ENCODE measurements around the gene PSMC5.

- TF ChIP-seq CTCF (IDR thresholded peaks at IDR 0.05) (no peak), TCF7L2 (IDR thresholded peaks at IDR 0.05; ENCODE audit: low read depth, low read length) (no peak), POLR2AphosphoS5 (IDR thresholded peaks at IDR 0.05; ENCODE audit: low read depth, low read length) (no peak), REST (IDR thresholded peaks at IDR 0.05; ENCODE audit: insufficient read depth in 1 of 2, low read depth in 2 of 2, low read length in 1 of 2) (no peak)
Observed at GRCh38 chr17:63859257-63859656, 32.0 kb downstream of the PSMC5 start.

Data from Panc1 (cell line).